NCI-H774 (cell line): ENCODE results near the gene KDM4F.

Source experiments
- DNase-seq: peaks from one replicate; lab custom pipeline; 2025; lab: John Stamatoyannopoulos, UW

The KDM4F gene

DNA sequence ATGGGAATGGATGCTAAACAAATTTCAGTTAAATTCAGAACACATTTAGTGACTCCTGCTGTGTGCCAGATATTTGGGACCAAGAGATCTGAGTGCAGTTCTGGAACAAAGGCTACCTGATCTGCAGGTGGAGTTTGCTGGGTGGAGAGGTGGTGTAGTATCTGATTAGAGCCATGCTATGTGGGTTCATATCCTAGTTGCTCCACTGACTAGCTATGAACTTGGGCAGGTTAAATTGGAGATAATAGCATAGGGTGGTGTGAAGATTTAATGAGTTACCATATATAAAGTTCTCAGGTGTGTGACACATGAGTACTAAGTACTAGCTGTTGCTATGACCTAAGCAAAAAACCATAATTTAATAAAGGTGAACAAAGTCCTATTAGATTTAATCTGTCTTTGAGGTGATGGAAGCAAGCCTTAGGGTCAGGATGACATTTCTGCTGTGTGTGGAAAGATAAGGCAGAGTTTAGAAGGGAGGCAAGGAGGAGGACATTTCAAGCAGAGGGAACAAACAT is 42.5 kb downstream of the KDM4F start:
- no peak for DNase-seq

DNA sequence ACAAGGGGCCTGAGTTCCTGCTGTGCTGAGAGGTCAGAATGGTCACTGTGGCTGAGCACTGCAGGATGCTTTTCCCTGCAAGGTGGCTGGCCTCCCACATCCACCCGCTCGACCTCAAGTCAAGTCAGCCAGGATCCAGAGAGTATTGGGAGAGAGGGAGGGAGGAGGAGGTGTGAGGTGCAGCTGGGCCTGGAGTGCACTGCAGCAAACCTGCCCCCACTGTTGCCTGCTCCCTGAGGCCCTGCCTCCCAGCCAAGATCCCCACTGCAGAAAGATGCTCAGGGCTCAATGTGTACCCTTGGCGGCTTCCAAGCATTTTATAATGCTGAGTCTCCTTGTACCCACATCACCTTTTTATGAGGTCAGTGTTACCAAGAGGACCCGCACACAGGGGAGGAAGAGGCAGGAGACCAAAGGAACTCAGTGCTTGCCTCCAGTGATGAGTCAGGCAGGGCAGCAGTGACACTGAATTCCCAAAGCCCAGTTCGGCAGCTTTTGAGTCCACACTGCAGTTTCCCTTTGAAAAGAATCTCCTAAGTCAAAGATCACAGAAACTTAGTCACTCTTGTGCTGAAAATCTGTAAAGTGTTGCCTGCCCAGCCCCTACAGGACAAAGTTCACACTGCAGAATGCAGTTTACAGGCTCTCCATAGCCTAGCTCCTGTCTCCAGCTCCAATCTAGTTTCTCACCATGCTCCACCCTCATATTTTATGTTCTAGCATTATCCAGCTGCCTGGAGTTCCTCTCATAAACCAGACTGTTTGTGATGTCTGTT is 43.5 kb downstream of the KDM4F start:
- no peak for DNase-seq

DNA sequence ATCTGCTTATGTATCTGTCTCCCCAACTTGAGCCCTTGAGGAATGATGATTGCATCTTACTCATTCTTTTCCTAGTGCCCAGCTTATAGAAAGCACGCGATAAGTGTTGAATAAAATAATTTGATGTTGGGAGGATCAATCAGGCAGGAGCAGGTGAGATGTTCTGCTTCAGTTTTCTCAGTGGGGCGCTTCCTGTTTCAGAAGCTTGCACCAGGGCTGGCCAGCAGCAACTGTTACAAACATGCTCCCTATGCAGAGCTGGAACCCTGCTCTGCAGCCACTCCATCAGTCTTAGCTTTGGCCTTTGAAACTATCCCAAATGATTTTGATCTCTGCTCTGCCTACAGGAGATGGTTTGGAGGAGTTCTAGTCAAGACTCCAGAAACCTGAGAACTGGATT is 44.3 kb downstream of the KDM4F start:
- DNase-seq: no peak

DNA sequence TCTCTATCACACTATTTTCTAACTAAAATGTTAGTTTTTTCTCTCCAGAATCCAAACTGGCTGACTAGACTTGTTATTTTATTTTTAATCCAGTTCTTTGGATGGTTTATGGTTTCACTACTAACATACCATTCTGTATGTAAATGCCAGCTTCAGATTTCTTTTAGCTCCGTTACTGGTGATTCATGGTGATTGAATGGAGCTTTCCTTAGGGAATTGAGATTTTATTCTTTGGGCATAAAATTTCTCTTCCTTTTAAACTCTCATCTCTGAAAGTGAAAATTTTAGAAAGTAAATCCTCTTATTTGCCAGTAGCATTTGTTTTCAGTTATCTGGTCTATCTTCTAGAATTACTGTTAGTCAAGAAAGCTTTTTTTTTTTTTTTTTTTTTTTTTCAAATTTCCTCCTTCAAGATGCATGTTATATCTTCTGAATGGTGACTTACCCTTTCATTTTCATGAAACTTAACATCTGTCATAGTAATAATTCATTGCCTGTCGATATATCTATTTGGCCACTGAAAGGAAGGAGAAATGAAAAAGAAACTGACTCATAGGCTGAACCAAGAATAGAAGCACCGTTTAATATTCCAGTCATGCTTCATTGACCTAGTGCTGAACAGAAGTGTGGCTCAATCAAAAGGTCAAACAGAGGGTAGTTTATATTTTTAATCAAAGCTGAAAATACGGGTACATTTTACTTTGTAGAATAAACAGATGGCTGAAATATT is 46.8 kb downstream of the KDM4F start:
- DNase-seq: no peak

- DNase-seq: no peak
These were observed 48.0 kb downstream of the KDM4F start for GRCh38 chr11:95097209-95097608.

DNA sequence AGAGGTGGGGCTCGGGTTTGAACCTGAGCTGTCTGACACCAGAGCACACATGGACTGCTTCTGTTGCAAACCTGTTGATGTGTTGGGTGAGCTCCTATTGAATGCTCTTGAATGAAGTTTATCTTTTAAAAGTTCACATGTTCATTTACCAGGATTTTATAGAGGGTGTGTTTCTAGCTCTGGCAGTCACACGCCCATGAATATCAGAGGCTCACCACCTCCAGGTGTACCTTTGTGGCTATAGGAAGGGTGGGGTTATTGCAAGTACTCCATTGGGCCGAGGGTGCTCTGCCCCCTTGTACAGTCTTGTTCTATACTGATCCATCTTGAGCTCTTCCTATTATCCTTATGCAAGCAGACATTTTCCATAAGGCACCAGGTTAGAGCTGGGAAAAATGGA is 49.6 kb downstream of the KDM4F start:
- no peak for DNase-seq

DNA sequence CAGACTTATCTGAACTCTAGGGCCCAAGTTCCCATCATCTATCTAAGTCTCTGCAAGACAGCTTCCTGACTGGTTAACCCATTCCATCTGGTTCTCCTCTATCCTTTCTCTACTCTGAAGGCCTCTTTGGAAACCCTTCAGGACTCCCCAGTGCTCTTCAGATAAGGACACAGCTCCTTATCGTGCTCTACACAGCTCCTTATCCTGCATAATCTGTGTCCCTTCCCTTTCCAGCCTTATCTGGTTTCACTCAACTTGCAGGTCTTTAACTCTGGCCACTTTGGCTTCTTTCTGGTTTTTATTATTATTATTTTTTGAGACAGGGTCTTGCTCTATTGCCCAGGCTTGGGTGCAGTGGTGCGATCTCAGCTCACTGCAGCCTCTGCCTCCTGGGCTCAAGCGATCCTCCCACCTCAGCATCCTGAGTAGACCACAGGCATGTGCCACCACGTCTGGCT is 51.0 kb downstream of the KDM4F start:
- no peak for DNase-seq
